DND-41 (cell line): ENCODE data around the gene ENTREP1.

Source experiments
- CTCF ChIP-seq: IDR thresholded peaks from 2 replicates; pipeline ENCODE4 v1.5.1; 2012; ENCODE audit warnings: borderline replicate concordance, low read length, moderate library complexity, mild to moderate bottlenecking; ENCODE audit not compliant: poor library complexity, severe bottlenecking; ENCODE audit errors: extremely low read depth
- EZH2 ChIP-seq: IDR thresholded peaks from 3 replicates; pipeline ENCODE4 v1.6.1; 2012; ENCODE audit warnings: borderline replicate concordance, low read depth, mild to moderate bottlenecking, moderate library complexity, low read length, inconsistent platforms; ENCODE audit not compliant: severe bottlenecking

- TF ChIP-seq CTCF: no peak
- TF ChIP-seq EZH2: no peak
These were observed 42.0 kb upstream of the ENTREP1 start for GRCh38 chr9:69283003-69283402.
